Kidney (tissue), 14 donors: ENCODE data around the gene MVP. TPM values are rescaled to one million over a fixed set of nuclear protein-coding genes. Genes with fewer than 3 reads are reported as not detected.

Experiments used
- DNase-seq, 5 donors: peaks; one replicate each; pipeline ENCODE4 v3.0.0-alpha.2; 2013 to 2020
- FAIRE-seq: peaks from 2 replicates; lab custom pipeline; 2012; peaks lifted over from hg19 to GRCh38; lab: Jason Lieb, UNC
- H3K27ac ChIP-seq, 2 donors: one replicate each; pipeline ENCODE4 v1.7.0; 2013; ENCODE audit warnings: low read depth in 2 of 2, low read length in 2 of 2, inconsistent platforms in 1 of 2
- H3K27me3 ChIP-seq: one replicate; pipeline ENCODE4 v1.7.1; 2013; ENCODE audit warnings: low read length, inconsistent platforms; ENCODE audit not compliant: control insufficient read depth, insufficient read depth
- H3K36me3 ChIP-seq, 3 donors: one replicate each; pipeline versions ENCODE4 v1.7.0 to v1.7.1; 2013; ENCODE audit warnings: low read length in 3 of 3, control low read depth in 1 of 3, inconsistent platforms in 1 of 3; ENCODE audit not compliant: insufficient read depth in 3 of 3, control insufficient read depth in 2 of 3
- H3K4me1 ChIP-seq, 3 donors: one replicate each; pipeline versions ENCODE4 v1.7.0 to v1.7.1; 2013; ENCODE audit warnings: low read length in 3 of 3, inconsistent platforms in 1 of 3, low read depth in 1 of 3; ENCODE audit not compliant: control insufficient read depth in 2 of 3, insufficient read depth in 2 of 3
- H3K4me3 ChIP-seq, 3 donors: one replicate each; pipeline versions ENCODE4 v1.7.0 to v1.8.1; 2013; ENCODE audit warnings: low read length in 3 of 3, control low read depth in 1 of 3, inconsistent platforms in 1 of 3
- H3K9ac ChIP-seq, 3 donors: one replicate each; pipeline versions ENCODE4 v1.7.0 to v1.7.1; 2013; ENCODE audit warnings: low read length in 3 of 3, control low read depth in 1 of 3, inconsistent platforms in 1 of 3
- H3K9me3 ChIP-seq, 3 donors: one replicate each; pipeline versions ENCODE4 v1.7.0 to v1.7.1; 2013; ENCODE audit warnings: low read length in 3 of 3, control low read depth in 1 of 3, inconsistent platforms in 1 of 3; ENCODE audit not compliant: control insufficient read depth in 2 of 3, insufficient read depth in 1 of 3
- intact Hi-C: fragments of 100-400 bp; cut with DNase I; formaldehyde crosslinking; loops from one replicate; pipeline ENCODE4 v1.11.1; 2022
- polyA plus RNA-seq: library from polyadenylated mRNA; stranded (reverse); fragments of 350-450 nt; fragmentation: Illumina TruSeq; extraction: RNeasy Lipid Tissue Mini Kit (QIAGEN cat#74804); gene quantifications from one replicate; pipeline ENCODE4 v1.2.3, GENCODE V29; 2014; ENCODE audit warnings: low read depth, low replicate concordance; ENCODE audit not compliant: insufficient read depth
- total RNA-seq: library from RNA; stranded (reverse); fragmentation: NEBNext Ultra II Directional; extraction: Animal tissue kit (Norgen Biotek cat#: 25700); gene quantifications from one replicate; pipeline ENCODE4 v1.2.1, GENCODE V29; 2021
- TF ChIP-seq, protein P1 (sequence below): IDR thresholded peaks from 3 replicates; pipeline ENCODE4 v1.5.1; 2012; ENCODE audit warnings: mild to moderate bottlenecking, moderate library complexity, borderline replicate concordance; ENCODE audit not compliant: insufficient read depth; ENCODE audit errors: extremely low read depth
- donor health status: control.
- donor health status: control.
- donor health status: control.
- donor health status: control.
- donor health status: control.
- donor health status: DM: yes; HTN: yes; CAD: no.
- donor health status: Normal renal cell carcinoma (clear cell type).

MVP gene
- total and polyA plus RNA-seq, 2 donors from 2014 or later: 123 to 271 TPM

DNA sequence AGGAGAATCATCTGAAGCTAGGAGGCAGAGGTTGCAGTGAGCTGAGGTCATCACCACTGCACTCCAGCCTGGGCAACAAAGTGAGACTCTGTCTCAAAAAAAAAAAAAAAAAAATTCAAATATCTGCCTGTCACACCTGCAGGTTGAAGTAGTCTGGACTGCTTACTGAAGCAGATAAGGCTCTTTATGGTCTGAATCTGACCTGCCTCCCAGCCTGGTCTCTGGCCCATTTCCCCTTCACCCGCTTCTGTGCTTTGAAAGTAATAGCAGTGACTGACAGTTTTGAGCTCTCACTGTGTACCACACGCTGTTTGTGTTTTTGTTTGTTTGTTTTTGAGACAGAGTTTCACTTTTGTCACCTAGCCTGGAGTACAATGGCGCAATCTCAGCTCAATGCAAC, 73.3 kb downstream of the MVP start:
- FAIRE-seq (no peak), DNase-seq (no peak)
- H3K27me3 ChIP-seq: no peaks in the 10 kb centered on the region
- H3K4me1 ChIP-seq: no peaks in the 10 kb centered on the region
- H3K9me3 ChIP-seq: no peaks in the 10 kb centered on the region
- intact Hi-C loops: no loop called here
- no peak overlapping the region for H3K4me3 ChIP-seq
- no peak overlapping the region for H3K9ac ChIP-seq
- no peaks in the 10 kb centered on the region for H3K36me3 ChIP-seq
- H3K27ac ChIP-seq: no peak overlapping the region
- TF ChIP-seq, protein P1, sequence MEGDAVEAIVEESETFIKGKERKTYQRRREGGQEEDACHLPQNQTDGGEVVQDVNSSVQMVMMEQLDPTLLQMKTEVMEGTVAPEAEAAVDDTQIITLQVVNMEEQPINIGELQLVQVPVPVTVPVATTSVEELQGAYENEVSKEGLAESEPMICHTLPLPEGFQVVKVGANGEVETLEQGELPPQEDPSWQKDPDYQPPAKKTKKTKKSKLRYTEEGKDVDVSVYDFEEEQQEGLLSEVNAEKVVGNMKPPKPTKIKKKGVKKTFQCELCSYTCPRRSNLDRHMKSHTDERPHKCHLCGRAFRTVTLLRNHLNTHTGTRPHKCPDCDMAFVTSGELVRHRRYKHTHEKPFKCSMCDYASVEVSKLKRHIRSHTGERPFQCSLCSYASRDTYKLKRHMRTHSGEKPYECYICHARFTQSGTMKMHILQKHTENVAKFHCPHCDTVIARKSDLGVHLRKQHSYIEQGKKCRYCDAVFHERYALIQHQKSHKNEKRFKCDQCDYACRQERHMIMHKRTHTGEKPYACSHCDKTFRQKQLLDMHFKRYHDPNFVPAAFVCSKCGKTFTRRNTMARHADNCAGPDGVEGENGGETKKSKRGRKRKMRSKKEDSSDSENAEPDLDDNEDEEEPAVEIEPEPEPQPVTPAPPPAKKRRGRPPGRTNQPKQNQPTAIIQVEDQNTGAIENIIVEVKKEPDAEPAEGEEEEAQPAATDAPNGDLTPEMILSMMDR: no peak

DNA sequence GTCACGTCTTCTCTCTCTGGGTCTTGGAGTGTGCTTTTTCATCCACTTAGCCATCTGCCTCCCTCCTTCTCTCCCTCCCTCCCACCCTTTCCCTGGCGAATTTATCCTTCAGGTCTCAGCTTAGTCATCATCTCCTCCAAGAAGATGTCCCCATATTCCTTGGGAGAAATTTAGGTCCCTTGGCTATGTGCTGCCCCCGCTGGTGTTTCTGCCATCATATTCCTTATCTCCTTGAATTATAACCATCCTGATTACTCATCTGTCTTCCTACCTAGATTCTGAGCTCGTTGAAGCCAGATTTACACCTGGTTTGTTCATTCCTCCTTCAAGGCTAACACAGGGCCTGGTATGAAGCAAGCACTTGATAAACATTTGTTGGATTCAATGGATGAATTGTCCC, 74.1 kb downstream of the MVP start:
- intact Hi-C loops: no loop called here
- no peak for FAIRE-seq
- no peaks in the 10 kb centered on the region for H3K4me1 ChIP-seq

DNA sequence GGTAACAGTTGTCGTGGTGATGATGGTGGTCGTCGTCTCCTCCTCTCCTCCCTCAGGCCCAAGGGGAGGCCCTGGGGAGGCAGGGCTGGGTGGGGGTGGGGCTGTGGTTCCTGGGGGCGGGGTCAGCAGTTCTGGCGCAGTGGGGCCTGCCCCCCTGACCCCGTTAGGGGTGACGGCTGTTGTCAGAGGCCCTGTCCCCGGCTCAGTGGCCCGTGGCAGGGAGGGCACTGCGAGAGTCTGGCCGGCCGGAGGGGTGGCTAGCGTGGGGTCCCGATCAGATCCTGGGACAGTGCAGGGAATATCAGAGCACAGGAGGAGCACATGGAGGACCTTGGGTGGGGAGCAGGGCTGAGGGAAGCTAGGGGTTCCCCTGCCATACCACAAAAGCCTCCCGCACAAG, 76.6 kb downstream of the MVP start:
- FAIRE-seq (no peak), DNase-seq (no peak)
- no peaks in the 10 kb centered on the region for H3K27me3 ChIP-seq
- no peak overlapping the region for H3K27ac ChIP-seq
- peaks cover 0 to 5% (median 3%) of the 10 kb centered on the region in 3 donors for H3K4me1 ChIP-seq
- intact Hi-C loops: no loop called here
- no peaks in the 10 kb centered on the region for H3K9me3 ChIP-seq
- TF ChIP-seq, protein P1: no peak
- no peak overlapping the region for H3K9ac ChIP-seq
- H3K4me3 ChIP-seq: no peak overlapping the region
- no peaks in the 10 kb centered on the region for H3K36me3 ChIP-seq

More for the DNA sequence above, 74.1 kb downstream of the MVP start:
- Histone ChIP-seq H3K4me3 (no peak overlapping the region), H3K27ac (no peak overlapping the region), H3K27me3 (no peaks in the 10 kb centered on the region), H3K36me3 (no peaks in the 10 kb centered on the region), H3K9ac (no peak overlapping the region), H3K9me3 (no peaks in the 10 kb centered on the region)
- TF ChIP-seq, protein P1: no peak
- DNase-seq: no peak

DNA sequence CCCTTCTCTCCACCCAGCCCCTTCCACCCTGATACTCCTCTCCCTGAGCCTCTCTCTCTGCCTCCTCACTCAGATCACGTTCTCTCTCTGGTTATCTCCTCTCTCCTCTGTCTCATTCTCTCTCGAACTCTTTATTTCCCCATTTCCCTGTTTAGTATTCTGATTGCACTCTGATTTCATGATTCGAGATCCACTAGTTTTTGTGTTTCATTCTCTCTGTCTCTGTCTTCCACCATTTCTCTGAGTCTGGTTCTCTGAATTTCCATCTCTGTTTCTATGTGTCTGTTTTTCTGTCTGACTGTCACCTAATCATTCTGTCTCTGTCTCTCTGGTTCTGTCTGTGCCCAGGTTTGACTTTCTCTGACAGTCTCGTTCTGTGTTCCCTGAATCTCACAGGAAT, 77.1 kb downstream of the MVP start:
- DNase-seq: no peak
- no peak for FAIRE-seq
- Histone ChIP-seq H3K9ac (no peak overlapping the region), H3K36me3 (no peaks in the 10 kb centered on the region), H3K4me3 (no peak overlapping the region), H3K4me1 (peaks cover 0 to 5% (median 3%) of the 10 kb centered on the region in 3 donors), H3K27ac (no peak overlapping the region), H3K9me3 (no peaks in the 10 kb centered on the region), H3K27me3 (no peaks in the 10 kb centered on the region)
- intact Hi-C loops: no loop called here
- TF ChIP-seq, protein P1: no peak
